Keratinocyte (primary cell): ENCODE results near the gene MYPN. TPM values are rescaled to one million over a fixed set of nuclear protein-coding genes. Genes with fewer than 3 reads are reported as not detected.

Source experiments
- DNase-seq: peaks from one replicate; pipeline ENCODE4 v3.0.0-alpha.2; 2011; ENCODE audit warnings: low read depth, missing footprints, low spot score
- FAIRE-seq: peaks from 2 replicates; lab custom pipeline; 2011; peaks lifted over from hg19 to GRCh38; lab: Jason Lieb, UNC
- H2AFZ ChIP-seq: 2 replicates; pipeline ENCODE4 v1.6.0; 2012; ENCODE audit warnings: low read length, control low read depth, inconsistent platforms; ENCODE audit not compliant: control insufficient read depth
- H3K27ac ChIP-seq: 2 replicates; pipeline ENCODE4 v1.5.1; 2011; ENCODE audit warnings: low read length; ENCODE audit not compliant: control insufficient read depth, insufficient read depth
- H3K27me3 ChIP-seq: 3 replicates; pipeline ENCODE4 v1.6.0; 2011; ENCODE audit warnings: low read length; ENCODE audit not compliant: control insufficient read depth, insufficient read depth; ENCODE audit errors: extremely low read depth
- H3K36me3 ChIP-seq, 2 experiments: 2 replicates in 1 of 2; 3 replicates in 1 of 2; pipeline ENCODE4 v1.5.1; 2011; ENCODE audit warnings: low read length in 2 of 2, mild to moderate bottlenecking in 1 of 2; ENCODE audit not compliant: control insufficient read depth in 2 of 2, insufficient read depth in 2 of 2; ENCODE audit errors: extremely low read depth in 1 of 2
- H3K4me1 ChIP-seq: 3 replicates; pipeline ENCODE4 v1.5.1; 2011; ENCODE audit warnings: low read length; ENCODE audit not compliant: control insufficient read depth, insufficient read depth; ENCODE audit errors: extremely low read depth
- H3K4me2 ChIP-seq: 3 replicates; pipeline ENCODE4 v1.6.0; 2011; ENCODE audit warnings: low read depth, low read length; ENCODE audit not compliant: control insufficient read depth, insufficient read depth; ENCODE audit errors: extremely low read depth
- H3K4me3 ChIP-seq, 3 experiments: fragments of 200-600 bp in 1 of 3; sonication (generic) in 1 of 3; 2 replicates in 2 of 3; 3 replicates in 1 of 3; pipeline ENCODE4 v1.5.1; 2011 to 2016; ENCODE audit warnings: low read length in 3 of 3, mild to moderate bottlenecking in 3 of 3, control low read depth in 2 of 3, inconsistent platforms in 1 of 3, low read depth in 1 of 3, mixed read lengths in 1 of 3, mixed run types in 1 of 3, moderate library complexity in 1 of 3; ENCODE audit not compliant: control insufficient read depth in 2 of 3, insufficient read depth in 2 of 3; ENCODE audit errors: extremely low read depth in 1 of 3
- H3K79me2 ChIP-seq: 2 replicates; pipeline ENCODE4 v1.6.0; 2012; ENCODE audit warnings: low read length; ENCODE audit not compliant: control insufficient read depth, insufficient read depth
- H3K9ac ChIP-seq: 3 replicates; pipeline ENCODE4 v1.6.0; 2011; ENCODE audit warnings: low read length; ENCODE audit not compliant: control insufficient read depth, insufficient read depth; ENCODE audit errors: extremely low read depth
- H3K9me1 ChIP-seq: 3 replicates; pipeline ENCODE4 v1.6.0; 2011; ENCODE audit warnings: low read length; ENCODE audit not compliant: control insufficient read depth, insufficient read depth; ENCODE audit errors: extremely low read depth
- H3K9me3 ChIP-seq: 2 replicates; pipeline ENCODE4 v1.5.1; 2012; ENCODE audit warnings: low read depth, low read length; ENCODE audit not compliant: control insufficient read depth
- H4K20me1 ChIP-seq: 3 replicates; pipeline ENCODE4 v1.6.0; 2011; ENCODE audit warnings: low read length; ENCODE audit not compliant: control insufficient read depth, insufficient read depth; ENCODE audit errors: extremely low read depth
- CTCF ChIP-seq, 3 experiments: IDR thresholded peaks in 1 of 3; conservative IDR thresholded peaks in 1 of 3; optimal IDR thresholded peaks in 1 of 3; 2 replicates in 2 of 3; 3 replicates in 1 of 3; pipeline versions ENCODE3 to v1.5.1; 2011; ENCODE audit warnings: low read length in 3 of 3, mild to moderate bottlenecking in 3 of 3, moderate library complexity in 2 of 3, control low read depth in 1 of 3, inconsistent platforms in 1 of 3; ENCODE audit not compliant: insufficient read depth in 2 of 3; ENCODE audit errors: extremely low read depth in 1 of 3
- EZH2 ChIP-seq: IDR thresholded peaks from one replicate; pipeline ENCODE4 v1.6.1; 2012; ENCODE audit warnings: inconsistent platforms, mild to moderate bottlenecking, low read length, moderate library complexity
- dilution Hi-C: fragments of 300-500 bp; cut with MboI; formaldehyde crosslinking; loops from one replicate; pipeline ENCODE4 v1.7.0; 2020; ENCODE audit warnings: low sequenced_read_pairs; ENCODE audit not compliant: extremely low pct_ligation_motif_present
- polyA plus RNA-seq, 5 experiments: library from polyadenylated mRNA; depleted of rRNA in 3 of 5; stranded (reverse) in 3 of 5; stranded (forward) in 1 of 5; unstranded in 1 of 5; fragments of >200 nt; gene quantifications; 1 replicate in 1 of 5; 2 replicates in 3 of 5; 3 replicates in 1 of 5; pipeline versions ENCODE4 v1.2.1 to v1.2.3, GENCODE V29; 2011 to 2012; ENCODE audit warnings: missing spikeins in 2 of 5, low read depth in 1 of 5, low replicate concordance in 1 of 5

The MYPN gene
- polyA plus RNA-seq, 1 donor (not counting 4 experiments of a cell fraction or from before 2014, with no cell fraction given), result 0.42 TPM

GRCh38 chr10:68135922-68136792, 26.9 kb downstream of the MYPN start:
- Histone ChIP-seq H3K4me1 (peaks cover 15% of the 10 kb centered on the region), H3K79me2 (no peaks in the 10 kb centered on the region), H3K9me3 (no peaks in the 10 kb centered on the region), H2AFZ (peak overlapping the region; percentile 88), H4K20me1 (no peaks in the 10 kb centered on the region), H3K9me1 (no peaks in the 10 kb centered on the region), H3K9ac (peak overlapping the region; percentile 39), H3K4me3 (peak overlapping the region in 1 of 3 experiments; percentile 41), H3K4me2 (peak overlapping the region; percentile 87), H3K27me3 (no peaks in the 10 kb centered on the region), H3K36me3 (no peaks in the 10 kb centered on the region), H3K27ac (peak overlapping the region; percentile 88)
- FAIRE-seq (peak; percentile 87), DNase-seq (peak; percentile 26)
- TF ChIP-seq CTCF (optimal IDR thresholded peaks at IDR 0.05 in 1 of 3, IDR thresholded peaks at IDR 0.05 in 1 of 3, conservative IDR thresholded peaks at IDR 0.05 in 1 of 3; ENCODE audit: extremely low read depth in 1 of 3, insufficient read depth in 2 of 3, low read length in 3 of 3) (no peak), EZH2 (no peak)
- dilution Hi-C loops, result no loop called here

GRCh38 chr10:68137171-68137570, 27.9 kb downstream of the MYPN start:
- no peaks in the 10 kb centered on the region for H3K36me3 ChIP-seq

More at GRCh38 chr10:68137171-68137570, 27.9 kb downstream of the MYPN start:
- DNase-seq (no peak), FAIRE-seq (no peak)
- Histone ChIP-seq H3K4me1 (peaks cover 15% of the 10 kb centered on the region), H3K27me3 (no peaks in the 10 kb centered on the region), H3K4me2 (no peak overlapping the region), H3K9me3 (no peaks in the 10 kb centered on the region), H3K27ac (no peak overlapping the region), H3K9me1 (no peaks in the 10 kb centered on the region), H3K9ac (no peak overlapping the region), H2AFZ (no peak overlapping the region), H3K79me2 (no peaks in the 10 kb centered on the region), H4K20me1 (no peaks in the 10 kb centered on the region), H3K4me3 (no peak overlapping the region)
- no peak for TF ChIP-seq CTCF (optimal IDR thresholded peaks at IDR 0.05 in 1 of 3, IDR thresholded peaks at IDR 0.05 in 1 of 3, conservative IDR thresholded peaks at IDR 0.05 in 1 of 3; ENCODE audit: extremely low read depth in 1 of 3, insufficient read depth in 2 of 3, low read length in 3 of 3)
- TF ChIP-seq EZH2, result no peak
- dilution Hi-C loops, result no loop called here
